GM21737 (cell line): ENCODE data around the gene TFIP11.

Source experiments
- ATAC-seq: cut with Tn5 transposase; IDR thresholded peaks from one replicate; pipeline ENCODE4 v1.9.1; 2021; ENCODE audit warnings: mild to moderate bottlenecking, moderate library complexity; ENCODE audit not compliant: unreplicated experiment

Gene TFIP11

DNA sequence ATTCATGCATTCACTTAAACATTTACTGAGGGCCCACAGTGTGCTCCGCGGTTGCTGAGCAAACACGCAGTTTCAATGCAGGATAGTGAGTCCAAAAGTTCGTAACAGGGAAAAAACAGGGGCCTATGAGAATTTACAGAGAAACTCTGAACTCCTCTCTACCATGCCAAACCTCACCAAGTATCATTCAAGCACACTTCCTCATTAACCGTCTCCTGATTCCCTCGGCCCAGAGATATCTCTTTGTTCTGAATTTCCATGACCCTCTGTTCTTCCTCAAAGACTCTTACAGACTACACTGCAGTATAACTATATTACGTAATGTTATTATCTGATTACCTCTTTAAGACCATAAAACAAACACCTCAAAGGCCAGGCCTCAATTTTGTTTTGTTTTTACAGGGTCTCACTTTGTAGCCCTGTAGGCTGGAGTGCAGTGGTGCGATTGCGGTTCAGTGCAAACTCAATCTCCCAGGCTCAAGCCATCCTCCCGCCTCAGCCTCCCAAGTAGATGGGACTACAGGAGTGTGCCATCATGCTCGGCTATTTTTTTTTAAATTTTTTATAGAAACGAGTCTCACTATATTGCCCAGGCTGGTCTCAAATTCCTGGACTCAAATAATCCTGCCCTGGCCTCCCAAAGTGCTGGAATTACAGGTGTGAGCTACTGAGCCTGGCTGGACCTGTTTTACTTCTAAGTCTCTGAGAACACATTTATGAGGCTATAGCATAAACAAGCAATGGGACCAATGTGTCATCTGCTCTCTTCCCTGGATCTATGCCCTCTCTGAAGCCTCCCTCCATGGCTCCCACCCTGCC is 32.3 kb downstream of the TFIP11 start:
- no peak for ATAC-seq

DNA sequence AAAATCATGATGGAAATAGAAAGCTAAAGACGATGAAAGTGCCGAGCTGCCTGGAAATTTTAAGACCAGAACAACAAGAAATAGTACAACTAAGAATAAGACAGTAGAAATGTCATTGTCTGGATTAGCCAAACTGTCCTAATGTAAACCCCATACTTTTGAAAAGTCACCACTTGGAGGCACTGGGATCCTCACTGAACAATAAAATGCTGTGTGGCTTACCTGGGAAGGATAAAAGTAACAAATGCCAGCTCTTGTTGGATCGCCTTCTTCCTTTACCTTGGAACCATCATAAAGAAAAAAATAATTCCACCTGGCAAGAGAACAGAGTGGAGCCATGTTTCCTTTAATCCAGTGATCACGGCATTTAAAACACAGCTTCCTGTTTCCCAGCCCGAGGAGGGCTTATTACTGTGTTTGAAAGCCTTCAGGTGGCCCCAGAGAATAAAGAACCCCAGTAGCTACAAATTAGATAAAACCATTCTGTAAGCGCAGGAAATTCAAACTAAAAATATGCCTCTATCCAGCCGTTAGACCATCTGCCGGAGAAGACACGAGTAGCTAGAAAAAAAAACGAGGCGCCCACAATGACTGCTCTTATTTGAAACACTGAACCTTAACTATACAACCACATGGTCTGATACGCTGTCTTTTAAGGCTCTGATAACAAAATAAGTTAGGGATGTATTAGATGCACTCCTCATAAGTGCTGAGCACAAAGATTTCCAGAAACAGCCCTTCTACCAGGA is 33.1 kb downstream of the TFIP11 start:
- no peak for ATAC-seq

DNA sequence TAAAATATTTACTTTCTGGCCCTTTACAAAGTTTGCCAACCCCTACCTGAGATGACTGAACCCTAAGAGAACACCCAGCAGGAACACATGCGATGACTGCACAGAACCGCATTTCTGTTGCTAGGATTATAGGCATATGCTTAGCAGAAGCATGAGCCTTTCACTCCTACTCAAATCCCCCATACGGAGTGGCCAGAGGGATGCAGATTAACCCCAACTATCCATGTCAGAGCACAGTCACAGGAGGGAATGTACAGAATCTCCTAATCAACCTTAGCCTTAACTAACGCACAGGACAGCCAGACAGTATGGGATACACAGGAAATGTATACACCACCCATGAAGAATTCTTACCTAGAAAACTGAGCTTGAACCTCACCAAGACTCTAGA is 34.9 kb downstream of the TFIP11 start:
- no peak for ATAC-seq

DNA sequence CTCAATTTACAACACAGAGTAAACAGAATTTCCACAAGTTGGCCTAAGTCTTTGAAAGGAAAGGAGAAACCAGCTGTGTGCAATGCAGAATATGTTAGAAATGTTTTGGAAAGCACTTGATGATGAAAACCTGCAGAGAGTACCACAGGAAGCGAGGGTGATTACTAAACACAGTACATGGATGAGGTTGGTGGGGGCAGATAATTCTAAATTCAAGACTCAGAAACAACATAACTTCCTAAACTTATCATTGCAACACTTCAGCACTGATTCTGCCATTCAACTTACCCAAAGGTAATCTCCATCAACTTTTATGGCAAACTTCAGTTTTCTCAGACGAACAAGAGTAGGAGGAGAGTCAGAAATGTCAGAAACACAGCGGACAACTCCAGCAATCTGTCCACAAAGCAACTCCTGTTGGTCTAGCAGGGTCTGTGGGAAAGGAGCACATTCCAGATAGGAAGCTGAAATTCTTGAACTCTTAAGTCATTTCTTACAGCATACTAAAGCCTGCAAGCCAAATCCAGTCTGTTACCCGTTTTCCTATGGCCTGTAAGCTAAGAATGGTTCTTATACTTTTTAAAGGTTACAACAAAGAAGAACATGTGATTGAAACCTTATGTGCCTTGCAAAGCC is 35.5 kb downstream of the TFIP11 start:
- no peak for ATAC-seq

GRCh38 chr22:26474682-26475081 is 37.6 kb downstream of the TFIP11 start:
- no peak for ATAC-seq

GRCh38 chr22:26471522-26471921 is 40.8 kb downstream of the TFIP11 start:
- no peak for ATAC-seq

DNA sequence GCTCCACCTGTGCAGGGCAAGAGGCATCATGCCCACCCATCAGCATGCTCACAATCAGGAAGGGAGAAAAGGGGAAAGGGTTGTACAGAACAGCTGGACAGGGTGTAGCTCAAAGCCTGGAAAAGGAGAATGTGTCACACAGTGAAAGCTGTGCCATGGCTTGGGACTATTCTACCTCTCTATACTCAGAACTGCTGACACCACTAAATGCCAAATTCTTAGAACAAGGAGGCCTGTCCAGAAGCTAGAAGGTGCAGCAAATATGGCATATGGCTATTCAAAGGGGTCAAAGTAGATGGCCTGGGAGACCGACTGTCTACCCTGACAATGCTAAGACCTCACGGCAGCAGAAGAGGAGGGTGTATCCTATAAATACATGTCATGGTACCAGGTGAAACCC is 41.5 kb downstream of the TFIP11 start:
- no peak for ATAC-seq

- no peak for ATAC-seq
Measured at GRCh38 chr22:26466196-26466595, 46.1 kb downstream of the TFIP11 start.

DNA sequence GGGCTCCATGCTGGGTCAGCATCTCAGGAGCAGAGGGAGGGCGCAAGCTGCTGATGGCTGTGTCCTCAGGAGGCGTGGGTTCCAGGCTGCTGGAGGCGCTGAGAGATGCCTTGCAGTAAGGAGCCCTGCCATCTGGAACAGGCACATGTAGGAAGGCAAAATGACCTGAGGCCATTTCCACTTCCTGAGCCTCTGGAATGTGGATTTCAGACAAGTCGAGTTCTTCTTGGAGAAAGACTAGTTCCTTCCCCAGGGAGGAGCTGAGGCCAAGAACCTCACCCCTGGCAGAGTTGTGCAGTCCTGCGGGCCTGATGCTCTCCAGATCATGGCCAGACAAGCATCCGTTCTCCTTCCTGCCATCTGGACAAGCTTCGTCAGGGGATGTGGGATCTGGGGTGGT is 48.0 kb downstream of the TFIP11 start:
- no peak for ATAC-seq

- no peak for ATAC-seq
Measured at GRCh38 chr22:26463688-26464087, 48.6 kb downstream of the TFIP11 start.

GRCh38 chr22:26463101-26463661 is 49.1 kb downstream of the TFIP11 start:
- ATAC-seq = no peak

DNA sequence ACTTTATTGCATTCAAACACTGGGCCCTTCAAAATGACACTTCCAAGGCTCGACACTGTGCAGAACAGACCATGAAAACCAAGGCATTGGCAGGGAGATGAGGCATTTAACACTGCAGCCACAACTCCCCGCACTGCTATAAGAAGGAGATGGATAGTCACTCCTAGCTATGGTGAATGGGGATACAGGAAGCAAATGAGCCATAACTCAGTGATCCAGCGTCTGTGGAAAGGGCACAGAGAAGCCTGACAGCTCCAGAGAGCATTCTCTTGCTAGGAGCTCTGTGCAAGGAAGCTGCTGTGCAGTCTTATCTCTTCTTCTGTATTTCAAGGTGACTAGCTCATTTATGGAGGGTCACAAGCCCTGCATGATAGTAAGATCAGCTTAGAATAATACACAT is 49.6 kb downstream of the TFIP11 start:
- ATAC-seq = no peak

- ATAC-seq = no peak
Measured at GRCh38 chr22:26462051-26462450, 50.2 kb downstream of the TFIP11 start.

DNA sequence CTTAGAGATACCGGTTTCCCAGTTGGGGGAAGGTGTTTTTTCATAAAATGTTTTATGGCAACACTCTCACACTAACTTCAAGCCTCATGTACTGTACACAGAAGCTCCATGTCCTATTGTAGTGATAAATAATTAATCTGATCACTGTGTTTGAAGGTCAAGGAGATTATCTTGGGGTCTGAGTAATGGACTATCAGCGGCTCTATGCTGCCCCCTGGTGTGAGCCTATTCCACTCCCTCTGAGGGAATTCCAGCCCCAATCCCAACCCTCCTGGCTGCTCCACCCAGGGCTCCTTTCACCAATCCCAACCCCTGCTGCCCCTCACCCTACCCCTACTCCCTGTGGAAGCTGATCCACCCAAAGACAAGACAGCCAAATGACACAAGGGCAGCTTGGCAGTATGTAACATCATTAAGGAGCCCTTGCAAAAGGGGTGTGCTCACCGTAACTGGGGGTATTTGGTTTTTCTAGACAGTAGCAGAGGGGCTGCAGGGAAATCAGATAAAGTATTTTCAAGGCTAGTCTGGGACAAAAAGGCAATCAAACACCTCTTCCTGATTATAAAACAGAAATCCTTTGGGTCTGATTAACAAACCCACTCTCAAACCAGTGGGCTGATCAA is 51.0 kb downstream of the TFIP11 start:
- ATAC-seq = no peak

GRCh38 chr22:26460202-26460601 is 52.1 kb downstream of the TFIP11 start:
- ATAC-seq = no peak

DNA sequence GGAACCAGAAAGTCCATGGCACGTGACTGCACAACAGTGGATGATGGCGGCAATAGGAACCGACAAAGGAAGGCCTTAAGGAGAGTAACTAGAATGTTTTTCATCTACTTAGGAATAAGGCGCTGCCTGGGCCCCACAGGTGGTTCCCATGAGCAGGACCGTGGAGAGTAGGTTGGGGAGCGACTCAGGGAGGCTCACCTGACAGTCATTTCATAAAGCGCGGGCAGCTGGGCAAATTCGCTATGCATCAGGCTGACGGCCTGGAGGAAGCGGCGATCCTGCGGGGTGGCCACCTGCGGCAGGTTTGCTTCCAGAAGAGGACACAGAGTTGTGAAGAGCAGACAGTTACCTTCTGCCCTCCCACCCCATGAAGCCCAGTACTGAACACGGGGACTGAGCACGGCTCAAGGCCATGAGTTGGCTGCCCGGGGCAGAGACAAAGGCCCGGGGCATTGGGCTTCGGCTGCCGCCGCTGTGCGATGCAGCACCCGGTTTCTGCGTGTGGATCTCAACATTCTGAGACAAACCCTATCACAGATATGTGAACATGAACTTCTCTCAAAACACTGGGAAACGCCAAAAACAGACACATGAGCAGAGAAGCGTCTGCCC is 54.5 kb downstream of the TFIP11 start:
- no peak for ATAC-seq

- ATAC-seq = no peak
Measured at GRCh38 chr22:26453812-26454500, 58.3 kb downstream of the TFIP11 start.

DNA sequence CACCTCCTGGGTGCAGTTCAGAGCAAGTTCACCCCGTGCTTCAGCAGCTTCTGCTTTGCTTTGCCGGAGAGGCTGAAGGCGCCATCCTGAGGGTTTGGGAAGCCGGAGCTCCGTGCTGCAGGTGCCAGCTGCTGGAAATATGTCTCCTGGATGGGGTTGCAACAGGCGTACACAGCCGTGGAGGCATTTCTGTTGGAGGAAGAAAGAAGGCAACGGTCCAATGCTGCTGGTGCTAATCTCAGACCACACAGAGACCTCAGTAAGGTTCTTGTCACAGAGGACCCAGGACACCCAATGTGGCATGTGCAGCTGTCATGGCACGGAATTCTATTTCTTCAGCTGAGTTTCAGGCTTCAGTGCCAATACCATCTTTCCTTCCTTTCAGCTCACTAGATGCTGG is 59.1 kb downstream of the TFIP11 start:
- no peak for ATAC-seq

GRCh38 chr22:26452236-26453016 is 59.8 kb downstream of the TFIP11 start:
- ATAC-seq = no peak
